ENCODE data around the gene MCM8.

The MCM8 gene

DNA sequence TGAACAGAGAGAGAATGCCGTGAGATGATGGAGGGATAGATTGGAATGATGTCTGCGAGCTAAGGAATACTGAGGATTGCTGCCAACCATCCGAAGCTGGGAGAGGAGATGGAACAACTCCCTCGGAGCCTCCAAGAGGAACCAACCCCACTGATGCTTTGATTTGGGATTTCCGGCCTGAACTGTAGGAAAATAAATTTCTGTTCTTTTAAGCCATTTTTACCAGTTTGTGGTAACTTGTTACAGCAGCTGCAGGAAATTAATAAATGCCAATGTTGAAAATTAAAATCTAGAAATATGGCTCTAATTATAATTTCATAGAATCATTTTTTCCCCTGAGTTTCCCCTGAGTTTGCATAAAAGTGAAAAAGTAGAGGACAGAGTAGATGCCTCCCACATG is 89.3 kb downstream of the MCM8 start:
- Histone ChIP-seq H3K27me3 (ENCODE audit: insufficient read depth, poor library complexity, severe bottlenecking) (no peaks in the 10 kb centered on the region), H3K27ac (replicated peaks) (no peak overlapping the region), H3K4me3 (replicated peaks; ENCODE audit: insufficient read depth, low read length) (no peak overlapping the region)
- TF ChIP-seq, protein P1, sequence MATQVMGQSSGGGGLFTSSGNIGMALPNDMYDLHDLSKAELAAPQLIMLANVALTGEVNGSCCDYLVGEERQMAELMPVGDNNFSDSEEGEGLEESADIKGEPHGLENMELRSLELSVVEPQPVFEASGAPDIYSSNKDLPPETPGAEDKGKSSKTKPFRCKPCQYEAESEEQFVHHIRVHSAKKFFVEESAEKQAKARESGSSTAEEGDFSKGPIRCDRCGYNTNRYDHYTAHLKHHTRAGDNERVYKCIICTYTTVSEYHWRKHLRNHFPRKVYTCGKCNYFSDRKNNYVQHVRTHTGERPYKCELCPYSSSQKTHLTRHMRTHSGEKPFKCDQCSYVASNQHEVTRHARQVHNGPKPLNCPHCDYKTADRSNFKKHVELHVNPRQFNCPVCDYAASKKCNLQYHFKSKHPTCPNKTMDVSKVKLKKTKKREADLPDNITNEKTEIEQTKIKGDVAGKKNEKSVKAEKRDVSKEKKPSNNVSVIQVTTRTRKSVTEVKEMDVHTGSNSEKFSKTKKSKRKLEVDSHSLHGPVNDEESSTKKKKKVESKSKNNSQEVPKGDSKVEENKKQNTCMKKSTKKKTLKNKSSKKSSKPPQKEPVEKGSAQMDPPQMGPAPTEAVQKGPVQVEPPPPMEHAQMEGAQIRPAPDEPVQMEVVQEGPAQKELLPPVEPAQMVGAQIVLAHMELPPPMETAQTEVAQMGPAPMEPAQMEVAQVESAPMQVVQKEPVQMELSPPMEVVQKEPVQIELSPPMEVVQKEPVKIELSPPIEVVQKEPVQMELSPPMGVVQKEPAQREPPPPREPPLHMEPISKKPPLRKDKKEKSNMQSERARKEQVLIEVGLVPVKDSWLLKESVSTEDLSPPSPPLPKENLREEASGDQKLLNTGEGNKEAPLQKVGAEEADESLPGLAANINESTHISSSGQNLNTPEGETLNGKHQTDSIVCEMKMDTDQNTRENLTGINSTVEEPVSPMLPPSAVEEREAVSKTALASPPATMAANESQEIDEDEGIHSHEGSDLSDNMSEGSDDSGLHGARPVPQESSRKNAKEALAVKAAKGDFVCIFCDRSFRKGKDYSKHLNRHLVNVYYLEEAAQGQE (IDR thresholded peaks at IDR 0.05; ENCODE audit: insufficient replicate concordance, low read depth): no peak
- TF ChIP-seq, protein P2, sequence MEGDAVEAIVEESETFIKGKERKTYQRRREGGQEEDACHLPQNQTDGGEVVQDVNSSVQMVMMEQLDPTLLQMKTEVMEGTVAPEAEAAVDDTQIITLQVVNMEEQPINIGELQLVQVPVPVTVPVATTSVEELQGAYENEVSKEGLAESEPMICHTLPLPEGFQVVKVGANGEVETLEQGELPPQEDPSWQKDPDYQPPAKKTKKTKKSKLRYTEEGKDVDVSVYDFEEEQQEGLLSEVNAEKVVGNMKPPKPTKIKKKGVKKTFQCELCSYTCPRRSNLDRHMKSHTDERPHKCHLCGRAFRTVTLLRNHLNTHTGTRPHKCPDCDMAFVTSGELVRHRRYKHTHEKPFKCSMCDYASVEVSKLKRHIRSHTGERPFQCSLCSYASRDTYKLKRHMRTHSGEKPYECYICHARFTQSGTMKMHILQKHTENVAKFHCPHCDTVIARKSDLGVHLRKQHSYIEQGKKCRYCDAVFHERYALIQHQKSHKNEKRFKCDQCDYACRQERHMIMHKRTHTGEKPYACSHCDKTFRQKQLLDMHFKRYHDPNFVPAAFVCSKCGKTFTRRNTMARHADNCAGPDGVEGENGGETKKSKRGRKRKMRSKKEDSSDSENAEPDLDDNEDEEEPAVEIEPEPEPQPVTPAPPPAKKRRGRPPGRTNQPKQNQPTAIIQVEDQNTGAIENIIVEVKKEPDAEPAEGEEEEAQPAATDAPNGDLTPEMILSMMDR (IDR thresholded peaks at IDR 0.05; ENCODE audit: insufficient read depth, low read length): no peak
- TF ChIP-seq POLR2AphosphoS5 (IDR thresholded peaks at IDR 0.05; ENCODE audit: low read depth) (no peak), GABPA (IDR thresholded peaks at IDR 0.05; ENCODE audit: low read depth) (no peak), SPI1 (IDR thresholded peaks at IDR 0.05; ENCODE audit: borderline replicate concordance, low read depth) (no peak)
- DNase-seq (ENCODE audit: low read depth in 1 of 2, low spot score in 1 of 2): no peak

DNA sequence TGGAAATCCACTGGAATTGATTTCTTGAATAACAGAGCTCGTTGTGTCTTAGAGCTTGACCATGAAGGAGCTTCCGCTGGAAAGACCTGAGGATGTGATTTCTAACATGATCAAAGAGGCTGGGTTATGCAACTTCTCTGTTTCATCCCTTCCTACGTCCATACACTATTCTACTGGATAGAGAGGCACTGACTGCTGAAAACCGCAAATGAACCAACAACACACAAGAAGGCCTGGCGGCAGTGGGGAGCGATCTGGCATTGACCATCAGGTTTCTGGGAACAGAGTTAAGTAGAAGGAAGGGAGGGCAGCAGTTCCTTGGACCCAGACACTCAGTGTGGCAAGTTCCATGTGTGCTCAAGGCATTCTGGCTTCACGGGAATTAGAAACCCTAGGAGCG is 90.1 kb downstream of the MCM8 start:
- H3K4me3 ChIP-seq (replicated peaks; ENCODE audit: insufficient read depth, low read length): no peak overlapping the region
- no peak overlapping the region for H3K27ac ChIP-seq (replicated peaks)
- DNase-seq (ENCODE audit: low read depth in 1 of 2, low spot score in 1 of 2): no peak
- H3K27me3 ChIP-seq (ENCODE audit: insufficient read depth, poor library complexity, severe bottlenecking): no peaks in the 10 kb centered on the region
- TF ChIP-seq GABPA (IDR thresholded peaks at IDR 0.05; ENCODE audit: low read depth) (no peak), SPI1 (IDR thresholded peaks at IDR 0.05; ENCODE audit: borderline replicate concordance, low read depth) (no peak), POLR2AphosphoS5 (IDR thresholded peaks at IDR 0.05; ENCODE audit: low read depth) (no peak)
- TF ChIP-seq, protein P2 (IDR thresholded peaks at IDR 0.05; ENCODE audit: insufficient read depth, low read length): no peak
- TF ChIP-seq, protein P1 (IDR thresholded peaks at IDR 0.05; ENCODE audit: insufficient replicate concordance, low read depth): no peak

DNA sequence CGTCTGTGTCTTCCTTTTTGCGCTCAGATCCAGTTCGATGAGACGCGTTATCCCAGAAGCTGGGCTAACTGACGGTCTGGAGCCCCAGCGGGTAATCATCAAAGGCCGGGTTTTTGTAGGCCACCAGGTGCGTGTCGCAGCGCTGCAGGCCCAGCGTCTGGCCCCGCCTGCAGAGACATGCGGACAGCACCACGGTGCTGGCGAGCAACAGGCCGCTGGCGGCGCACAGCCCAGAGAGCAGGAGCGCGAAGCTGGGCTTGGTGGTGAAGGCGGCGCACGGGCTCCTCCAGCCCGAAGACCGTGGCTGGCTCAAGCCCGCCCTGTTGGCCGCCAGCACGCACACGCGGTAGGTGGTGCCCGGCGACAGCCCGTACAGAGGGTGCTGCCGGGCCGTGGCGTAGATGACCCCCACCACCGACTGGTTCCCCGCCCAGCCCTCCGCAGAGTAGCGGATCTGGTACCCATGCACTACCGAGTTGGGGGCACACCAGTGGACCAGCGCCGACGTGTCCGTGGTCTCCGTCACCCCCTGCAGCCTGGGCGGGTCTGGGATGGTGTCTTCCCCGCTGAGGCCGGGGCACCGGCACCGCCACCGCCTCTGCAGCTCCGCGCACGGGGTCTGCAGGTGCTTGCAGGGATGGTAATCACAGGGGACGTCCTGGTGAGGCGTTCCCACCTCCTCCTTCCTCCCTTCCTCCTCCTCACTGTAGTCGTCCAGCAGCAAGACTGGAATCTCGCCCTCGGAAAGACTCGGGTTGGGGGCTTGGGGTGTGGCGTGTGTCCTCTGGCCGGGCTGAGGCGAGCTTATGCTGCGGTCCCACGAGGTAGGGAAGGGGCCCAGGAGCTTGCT is 90.7 kb downstream of the MCM8 start:
- no peaks in the 10 kb centered on the region for H3K27me3 ChIP-seq (ENCODE audit: insufficient read depth, poor library complexity, severe bottlenecking)
- no peak overlapping the region for H3K27ac ChIP-seq (replicated peaks)
- H3K4me3 ChIP-seq (replicated peaks; ENCODE audit: insufficient read depth, low read length): no peak overlapping the region
- TF ChIP-seq, protein P2 (IDR thresholded peaks at IDR 0.05; ENCODE audit: insufficient read depth, low read length): no peak
- TF ChIP-seq, protein P1 (IDR thresholded peaks at IDR 0.05; ENCODE audit: insufficient replicate concordance, low read depth): no peak
- TF ChIP-seq SPI1 (IDR thresholded peaks at IDR 0.05; ENCODE audit: borderline replicate concordance, low read depth) (no peak), GABPA (IDR thresholded peaks at IDR 0.05; ENCODE audit: low read depth) (no peak), POLR2AphosphoS5 (IDR thresholded peaks at IDR 0.05; ENCODE audit: low read depth) (no peak)
- DNase-seq (ENCODE audit: low read depth in 1 of 2, low spot score in 1 of 2): no peak

Measured in HL-60 (cell line).